H1 (cell line): ENCODE measurements around the gene LMX1A. TPM values are rescaled to one million over a fixed set of nuclear protein-coding genes. Genes with fewer than 3 reads are reported as not detected.

ENCODE experiments used
- CBX8 ChIP-seq: fragments of 300-800, 300-1000 bp; sonication (generic); IDR thresholded peaks from 2 replicates; pipeline ENCODE4 v1.7.1; 2016; ENCODE audit warnings: low read depth, low read length, borderline replicate concordance
- GTF2F1 ChIP-seq: IDR thresholded peaks from 2 replicates; pipeline ENCODE4 v1.6.1; 2012; ENCODE audit warnings: low read depth, low read length, improper control_type of control experiment, borderline replicate concordance
- polyA plus RNA-seq, 7 experiments: library from polyadenylated mRNA; depleted of rRNA in 3 of 7; stranded (reverse) in 5 of 7; unstranded in 2 of 7; fragments of >200 nt in 5 of 7; fragments of 200-250 nt in 2 of 7; gene quantifications; 1 replicate in 5 of 7; 2 replicates in 1 of 7; 4 replicates in 1 of 7; pipeline versions ENCODE4 v1.2.1 to v1.2.3, GENCODE V29; 2011 to 2013; ENCODE audit warnings: missing spikeins in 2 of 7, mixed read lengths in 2 of 7
- total RNA-seq: library from RNA; stranded (reverse); fragmentation: NEBNext Ultra II Directional; extraction: Animal tissue kit (Norgen Biotek cat#: 25700); gene quantifications from 2 replicates; pipeline ENCODE4 v1.2.1, GENCODE V29; 2021

LMX1A gene
- total and polyA plus RNA-seq, 2 of the 8 experiments (the other 6 are each of a cell fraction or from before 2014, with no cell fraction given) = not detected

GRCh38 chr1:165279882-165280281 is 76.6 kb downstream of the LMX1A start (continued):
- TF ChIP-seq GTF2F1 (no peak), CBX8 (no peak)
